Testis (tissue), 3 donors: ENCODE results near the gene KATNAL2. TPM values are rescaled to one million over a fixed set of nuclear protein-coding genes. Genes with fewer than 3 reads are reported as not detected.

Source experiments
- DNase-seq: peaks from one replicate; pipeline ENCODE4 v3.0.0-alpha.2; 2019
- H3K27ac ChIP-seq, 2 donors: fragments of 200-600 bp; sonication (generic); one replicate each; pipeline ENCODE4 v1.5.1; 2019
- H3K27me3 ChIP-seq: fragments of 200-600 bp; sonication (generic); one replicate; pipeline ENCODE4 v1.5.1; 2019
- H3K36me3 ChIP-seq: fragments of 200-600 bp; sonication (generic); one replicate; pipeline ENCODE4 v1.5.1; 2017; ENCODE audit warnings: low read depth; ENCODE audit errors: missing control alignments
- H3K4me1 ChIP-seq: fragments of 200-600 bp; sonication (generic); one replicate; pipeline ENCODE4 v1.5.1; 2019
- H3K4me3 ChIP-seq, 2 donors: fragments of 200-600 bp; sonication (generic); one replicate each; pipeline ENCODE4 v1.5.1; 2017 to 2019
- H3K9me3 ChIP-seq: fragments of 200-600 bp; sonication (generic); one replicate; pipeline ENCODE4 v1.5.1; 2017
- CTCF ChIP-seq, 3 experiments: fragments of 450-650 bp in 2 of 3; fragments of 200-600 bp in 1 of 3; sonication (generic) in 1 of 3; IDR thresholded peaks; one replicate each; pipeline ENCODE4 v1.5.1; 2016 to 2019; ENCODE audit warnings: antibody characterized with exemption in 3 of 3, mild to moderate bottlenecking in 2 of 3, moderate library complexity in 1 of 3
- POLR2A ChIP-seq: fragments of 450-650 bp; IDR thresholded peaks from one replicate; pipeline ENCODE4 v1.6.1; 2017; ENCODE audit warnings: antibody characterized with exemption, mild to moderate bottlenecking, moderate library complexity
- WGBS, 2 donors: methylation state at CpG; one replicate each; pipeline ENCODE4 v1.1.5; 2018; 5-methylcytosine and 5-hydroxymethylcytosine counted together
- intact Hi-C: fragments of 100-400 bp; cut with DNase I; formaldehyde crosslinking; loops from one replicate; pipeline ENCODE4 v1.15.1; 2023; ENCODE audit warnings: low total_unique reads
- polyA plus RNA-seq: library from polyadenylated mRNA; stranded (reverse); fragments of 350-450 nt; fragmentation: Illumina TruSeq; extraction: RNeasy Lipid Tissue Mini Kit (QIAGEN cat#74804); gene quantifications from one replicate; pipeline ENCODE4 v1.2.3, GENCODE V29; 2014; ENCODE audit warnings: low read depth, low replicate concordance; ENCODE audit not compliant: insufficient read depth
- total RNA-seq, 2 donors: library from RNA; depleted of rRNA; stranded (reverse); fragments of >200 nt; gene quantifications; one replicate each; pipeline ENCODE4 v1.2.3, GENCODE V29; 2016

The KATNAL2 gene
- total and polyA plus RNA-seq, 3 donors from 2014 or later, result 17.5 to 36.8 (median 36.2) TPM

- no peak overlapping the region for H3K4me3 ChIP-seq
- no peaks in the 10 kb centered on the region for H3K9me3 ChIP-seq
- intact Hi-C loops, result no loop called here
These were observed 192.3 kb downstream of the KATNAL2 start for GRCh38 chr18:47109720-47110119.

GRCh38 chr18:47110492-47111274, 193.3 kb downstream of the KATNAL2 start:
- TF ChIP-seq CTCF (IDR thresholded peaks at IDR 0.05) (no peak), POLR2A (no peak)
- H3K9me3 ChIP-seq, result no peaks in the 10 kb centered on the region
- H3K27ac ChIP-seq, result no peak overlapping the region
- no peaks in the 10 kb centered on the region for H3K27me3 ChIP-seq
- no peaks in the 10 kb centered on the region for H3K36me3 ChIP-seq
- intact Hi-C loops, result no loop called here
- WGBS, 2 donors, result 90 to 93% methylated on average over 6 of the region's 6 CpGs
- H3K4me1 ChIP-seq, result no peaks in the 10 kb centered on the region
- H3K4me3 ChIP-seq, result no peak overlapping the region
- DNase-seq, result no peak

More at GRCh38 chr18:47109720-47110119, 192.3 kb downstream of the KATNAL2 start:
- Histone ChIP-seq H3K27ac (no peak overlapping the region), H3K27me3 (no peaks in the 10 kb centered on the region), H3K36me3 (no peaks in the 10 kb centered on the region), H3K4me1 (no peaks in the 10 kb centered on the region)
- no peak for TF ChIP-seq POLR2A
- WGBS, 2 donors, result 64 to 70% methylated on average over 1 of the region's 1 CpG
- DNase-seq, result no peak

GRCh38 chr18:47113796-47114540, 196.6 kb downstream of the KATNAL2 start:
- TF ChIP-seq CTCF (IDR thresholded peaks at IDR 0.05) (no peak), POLR2A (no peak)
- H3K27me3 ChIP-seq, result no peaks in the 10 kb centered on the region
- no peaks in the 10 kb centered on the region for H3K36me3 ChIP-seq
- H3K9me3 ChIP-seq, result no peaks in the 10 kb centered on the region
- H3K4me3 ChIP-seq, result no peak overlapping the region
- no peaks in the 10 kb centered on the region for H3K4me1 ChIP-seq
- intact Hi-C loops, result no loop called here
- 91 to 93% methylated on average over 2 of the region's 2 CpGs for WGBS, 2 donors
- no peak overlapping the region for H3K27ac ChIP-seq
- DNase-seq, result no peak

- Histone ChIP-seq H3K4me1 (no peaks in the 10 kb centered on the region), H3K27me3 (no peaks in the 10 kb centered on the region), H3K36me3 (no peaks in the 10 kb centered on the region), H3K4me3 (no peak overlapping the region), H3K9me3 (no peaks in the 10 kb centered on the region), H3K27ac (no peak overlapping the region)
- TF ChIP-seq CTCF (IDR thresholded peaks at IDR 0.05) (no peak), POLR2A (no peak)
- DNase-seq, result no peak
- intact Hi-C loops, result no loop called here
- 75 to 79% methylated on average over 2 of the region's 2 CpGs for WGBS, 2 donors
These were observed 197.8 kb downstream of the KATNAL2 start for GRCh38 chr18:47115205-47115604.

GRCh38 chr18:47118981-47119380, 201.6 kb downstream of the KATNAL2 start:
- DNase-seq, result no peak
- no peak overlapping the region for H3K4me3 ChIP-seq
- intact Hi-C loops, result no loop called here
- H3K36me3 ChIP-seq, result no peaks in the 10 kb centered on the region
- H3K27me3 ChIP-seq, result no peaks in the 10 kb centered on the region
- no peak for TF ChIP-seq POLR2A
- no peak for TF ChIP-seq CTCF (IDR thresholded peaks at IDR 0.05)
- H3K27ac ChIP-seq, result no peak overlapping the region
- no peaks in the 10 kb centered on the region for H3K4me1 ChIP-seq
- 94 to 95% methylated on average over 2 of the region's 2 CpGs for WGBS, 2 donors
- H3K9me3 ChIP-seq, result no peaks in the 10 kb centered on the region
